Measurements from ENCODE around the gene KCNA5. TPM values are rescaled to one million over a fixed set of nuclear protein-coding genes. Genes with fewer than 3 reads are reported as not detected.

KCNA5 gene
- total RNA-seq = not detected in 2 replicates

GRCh38 chr12:5043589-5044419, at the start of gene KCNA5:
Gene KCNA5, plus strand, starts transcription at chr12:5043879. Its CDS starts 269 bp downstream, at chr12:5044148.

Other genes with a start within 250 kb of the KCNA5 start
- under 0.01 TPM in 1 of 2 replicates, not detected in the other for gene KCNA1, start 134.0 kb upstream of the KCNA5 start, total RNA-seq

Measured in uterine smooth muscle cell (primary cell).